GM12878 (cell line): Measurements from ENCODE around the gene FNDC3A.

Experiments
- MTA3 ChIP-seq: IDR thresholded peaks from 2 replicates; pipeline ENCODE4 v1.6.1; 2012; ENCODE audit warnings: low read length, inconsistent platforms, borderline replicate concordance
- POLR2A ChIP-seq: IDR thresholded peaks from 2 replicates; pipeline ENCODE4 v1.6.1; 2011; ENCODE audit warnings: low read depth, mild to moderate bottlenecking, low read length
- POU2F2 ChIP-seq: IDR thresholded peaks from 3 replicates; pipeline ENCODE4 v1.6.1; 2011; ENCODE audit warnings: low read depth, mild to moderate bottlenecking, low read length, borderline replicate concordance
- SREBF2 ChIP-seq: IDR thresholded peaks from 2 replicates; pipeline ENCODE4 v1.6.1; 2012; ENCODE audit warnings: mild to moderate bottlenecking, low read length
- SRF ChIP-seq, 2 experiments: IDR thresholded peaks; 2 replicates each; pipeline ENCODE4 v1.6.1; 2011; ENCODE audit warnings: low read depth in 2 of 2, low read length in 2 of 2, mild to moderate bottlenecking in 1 of 2, moderate library complexity in 1 of 2
- TF ChIP-seq, protein P1 (sequence below): IDR thresholded peaks from 2 replicates; pipeline ENCODE4 v1.6.1; 2011; ENCODE audit warnings: borderline replicate concordance, low read depth, mild to moderate bottlenecking, moderate library complexity, mixed read lengths, low read length; ENCODE audit not compliant: insufficient read depth; ENCODE audit errors: extremely low read length

GRCh38 chr13:49216334-49216733, 240.6 kb downstream of the FNDC3A start:
- TF ChIP-seq MTA3 (no peak), SREBF2 (no peak), POU2F2 (no peak), POLR2A (no peak), SRF (IDR thresholded peaks at IDR 0.05; ENCODE audit: low read depth in 2 of 2, low read length in 2 of 2) (no peak)
- TF ChIP-seq, protein P1, sequence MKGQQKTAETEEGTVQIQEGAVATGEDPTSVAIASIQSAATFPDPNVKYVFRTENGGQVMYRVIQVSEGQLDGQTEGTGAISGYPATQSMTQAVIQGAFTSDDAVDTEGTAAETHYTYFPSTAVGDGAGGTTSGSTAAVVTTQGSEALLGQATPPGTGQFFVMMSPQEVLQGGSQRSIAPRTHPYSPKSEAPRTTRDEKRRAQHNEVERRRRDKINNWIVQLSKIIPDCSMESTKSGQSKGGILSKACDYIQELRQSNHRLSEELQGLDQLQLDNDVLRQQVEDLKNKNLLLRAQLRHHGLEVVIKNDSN = no peak
